Natural killer cell (primary cell): ENCODE measurements around the gene PAQR8. TPM values are rescaled to one million over a fixed set of nuclear protein-coding genes. Genes with fewer than 3 reads are reported as not detected.
A peak's percentile ranks its signal among the peaks of the same experiment; 100 is the strongest.

Source experiments
- ATAC-seq, 3 donors: fragments of 150-1000 bp in 2 of 3; fragments of 200-7000 bp in 1 of 3; cut with Tn5 transposase; 1 replicate in 1 of 3; 2 replicates in 2 of 3; pipeline ENCODE4 v1.10.0; 2021; ENCODE audit warnings: mild to moderate bottlenecking in 2 of 3, moderate library complexity in 2 of 3
- DNase-seq, 2 donors: peaks; one replicate each; pipeline versions ENCODE4 v3.0.0 to v3.0.0-alpha.2; 2013 to 2021; ENCODE audit warnings: mixed read lengths in 1 of 2
- H3K27ac ChIP-seq: one replicate; pipeline ENCODE4 v1.5.1; 2013; ENCODE audit warnings: mild to moderate bottlenecking, low read length
- H3K27me3 ChIP-seq: one replicate; pipeline ENCODE4 v1.6.1; 2013; ENCODE audit warnings: low read length; ENCODE audit not compliant: control insufficient read depth, insufficient read depth
- H3K36me3 ChIP-seq: one replicate; pipeline ENCODE4 v1.6.1; 2013; ENCODE audit warnings: low read length; ENCODE audit not compliant: control insufficient read depth, insufficient read depth
- H3K4me1 ChIP-seq: one replicate; pipeline ENCODE4 v1.6.1; 2013; ENCODE audit warnings: low read length; ENCODE audit not compliant: control insufficient read depth, insufficient read depth
- H3K4me3 ChIP-seq: one replicate; pipeline ENCODE4 v1.5.1; 2013; ENCODE audit warnings: low read length
- H3K9me3 ChIP-seq: one replicate; pipeline ENCODE4 v1.6.1; 2013; ENCODE audit warnings: low read length; ENCODE audit not compliant: control insufficient read depth, insufficient read depth
- H3K27ac Mint-ChIP-seq, 2 donors: one replicate each; pipeline ENCODE4 v1.8.0; 2022; ENCODE audit warnings: mild to moderate bottlenecking in 2 of 2, mixed read lengths in 2 of 2, moderate library complexity in 1 of 2
- H3K27me3 Mint-ChIP-seq, 2 donors: one replicate each; pipeline ENCODE4 v1.8.0; 2022; ENCODE audit warnings: low read depth in 2 of 2, mixed read lengths in 2 of 2
- H3K36me3 Mint-ChIP-seq: one replicate; pipeline ENCODE4 v1.8.0; 2022; ENCODE audit warnings: mixed read lengths
- H3K4me1 Mint-ChIP-seq, 2 donors: one replicate each; pipeline ENCODE4 v1.8.0; 2022; ENCODE audit warnings: mixed read lengths in 2 of 2
- H3K4me3 Mint-ChIP-seq: one replicate; pipeline ENCODE4 v1.8.0; 2022; ENCODE audit warnings: mild to moderate bottlenecking, moderate library complexity, mixed read lengths
- H3K9me3 Mint-ChIP-seq, 2 donors: one replicate each; pipeline ENCODE4 v1.8.0; 2022; ENCODE audit warnings: mixed read lengths in 2 of 2
- CTCF ChIP-seq: fragments of 200-600 bp; IDR thresholded peaks from one replicate; pipeline ENCODE4 v1.8.0; 2022; ENCODE audit warnings: antibody characterized with exemption
- WGBS: methylation state at CpG from one replicate; pipeline ENCODE4 v1.1.7; 2013; ENCODE audit warnings: missing lambda C conversion rate; ENCODE audit not compliant: insufficient coverage; 5-methylcytosine and 5-hydroxymethylcytosine counted together
- intact Hi-C: fragments of 100-400 bp; cut with micrococcal nuclease; formaldehyde crosslinking; loops from one replicate; pipeline ENCODE4 v1.14.2; 2022
- total RNA-seq, 4 donors: library from RNA; stranded (reverse); fragments of 120-200 nt in 1 of 4; gene quantifications; one replicate each; pipeline versions ENCODE4 v1.2.3 to v1.2.4, GENCODE V29; 2013 to 2022

PAQR8 gene
- total RNA-seq, 3 donors from 2014 or later (not counting 1 experiment from before 2014, with no cell fraction given) = 2.4 to 5.0 (median 4.6) TPM

GRCh38 chr6:52419809-52420667 lies 58.1 kb downstream of the PAQR8 start, which contains the start of gene EFHC1:
TSS of gene EFHC1 (plus strand) at chr6:52420342. CDS start at chr6:52420411, 69 bp downstream.
- no peaks in the 10 kb centered on the region for H3K36me3 ChIP-seq
- no peaks in the 10 kb centered on the region for H3K36me3 Mint-ChIP-seq
- peak; percentile 91 to 98 (median 93) for ATAC-seq
- peaks cover 0 to 7% of the 10 kb centered on the region in 2 donors for H3K27me3 Mint-ChIP-seq
- no peak for TF ChIP-seq CTCF
- no peaks in the 10 kb centered on the region for H3K9me3 Mint-ChIP-seq
- H3K27ac ChIP-seq = peak within 1 kb of the TSS; percentile 71
- peak within 1 kb of the TSS; percentile 87 for H3K4me3 ChIP-seq
- H3K4me3 Mint-ChIP-seq = no peak within 1 kb of the TSS
- H3K27ac Mint-ChIP-seq = no peak within 1 kb of the TSS
- H3K27me3 ChIP-seq = no peaks in the 10 kb centered on the region
- H3K9me3 ChIP-seq = no peaks in the 10 kb centered on the region
- under 1% methylated on average over 57 of the region's 57 CpGs for WGBS
- peak; percentile 97 to 100 for DNase-seq
- peaks cover 15% of the 10 kb centered on the region for H3K4me1 ChIP-seq
- H3K4me1 Mint-ChIP-seq = no peaks in the 10 kb centered on the region
- intact Hi-C loops = loop anchor here (1.0 kb wide), 4 partner anchors 58 to 243 kb away; partner anchors contain the start of genes MCM3 and PAQR8

- Mint-ChIP-seq H3K9me3 (no peaks in the 10 kb centered on the region), H3K4me3 (no peak overlapping the region), H3K27me3 (peaks cover 0 to 7% of the 10 kb centered on the region in 2 donors), H3K27ac (no peak overlapping the region), H3K4me1 (no peaks in the 10 kb centered on the region), H3K36me3 (no peaks in the 10 kb centered on the region)
- H3K27ac ChIP-seq = peak overlapping the region; percentile 71
- H3K4me3 ChIP-seq = peak overlapping the region; percentile 87
- ATAC-seq (no peak), DNase-seq (no peak)
- no peaks in the 10 kb centered on the region for H3K27me3 ChIP-seq
- peaks cover 15% of the 10 kb centered on the region for H3K4me1 ChIP-seq
- 9% methylated on average over 19 of the region's 21 CpGs for WGBS
- intact Hi-C loops = loop anchor here (1.0 kb wide), 4 partner anchors 59 to 242 kb away; partner anchors contain the start of genes MCM3 and PAQR8
- no peak for TF ChIP-seq CTCF
- no peaks in the 10 kb centered on the region for H3K9me3 ChIP-seq
- no peaks in the 10 kb centered on the region for H3K36me3 ChIP-seq
Measured at GRCh38 chr6:52420668-52421358, 58.9 kb downstream of the PAQR8 start.

DNA sequence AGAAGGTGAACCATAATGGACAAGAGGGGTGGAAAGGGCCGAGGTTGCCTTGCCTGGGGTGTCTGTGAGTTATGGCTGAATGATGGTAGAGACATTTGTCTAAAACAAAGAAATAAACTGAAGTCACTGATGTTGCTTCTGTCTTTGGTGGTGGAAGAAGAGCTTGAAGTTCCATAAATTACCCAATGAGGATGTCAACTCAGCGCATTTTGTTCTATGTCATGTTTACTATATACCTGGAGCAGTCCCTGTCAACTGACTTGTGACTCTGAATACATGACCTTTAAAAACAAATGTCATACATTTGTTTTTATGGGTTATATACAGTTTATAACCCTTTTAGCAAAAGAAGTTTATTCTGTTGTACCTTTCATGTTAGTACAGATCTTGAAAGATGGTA lies 60.2 kb downstream of the PAQR8 start:
- Mint-ChIP-seq H3K4me3 (no peak overlapping the region), H3K9me3 (no peaks in the 10 kb centered on the region), H3K36me3 (no peaks in the 10 kb centered on the region), H3K27ac (no peak overlapping the region), H3K27me3 (no peaks in the 10 kb centered on the region), H3K4me1 (no peaks in the 10 kb centered on the region)
- Histone ChIP-seq H3K4me1 (peaks cover 15% of the 10 kb centered on the region), H3K27ac (no peak overlapping the region), H3K4me3 (no peak overlapping the region), H3K9me3 (no peaks in the 10 kb centered on the region), H3K36me3 (no peaks in the 10 kb centered on the region), H3K27me3 (no peaks in the 10 kb centered on the region)
- ATAC-seq = no peak
- WGBS = 95% methylated on average over 2 of the region's 2 CpGs
- no peak for TF ChIP-seq CTCF
- intact Hi-C loops = no loop called here
- no peak for DNase-seq
